Activated CD8-positive, alpha-beta memory T cell treated with anti-CD3 and anti-CD28 coated beads, Interleukin-2, amount 50 U/mL, for 1 hour (primary cell): ENCODE measurements around the gene EML1.

Experiments
- DNase-seq: peaks from one replicate; pipeline ENCODE4 v3.0.0-alpha.2; 2020; ENCODE audit errors: extremely low read depth

Gene EML1

GRCh38 chr14:99902925-99903324 is 109.7 kb downstream of the EML1 start:
- DNase-seq = no peak

- DNase-seq = no peak
Measured at GRCh38 chr14:99904506-99904905, 111.3 kb downstream of the EML1 start.

GRCh38 chr14:99905121-99905520 is 111.9 kb downstream of the EML1 start:
- DNase-seq = no peak

- no peak for DNase-seq
Measured at GRCh38 chr14:99907761-99908652, 114.8 kb downstream of the EML1 start.

- no peak for DNase-seq
Measured at GRCh38 chr14:99908653-99909250, 115.5 kb downstream of the EML1 start.

- DNase-seq = no peak
Measured at GRCh38 chr14:99909513-99910064, 116.4 kb downstream of the EML1 start.

DNA sequence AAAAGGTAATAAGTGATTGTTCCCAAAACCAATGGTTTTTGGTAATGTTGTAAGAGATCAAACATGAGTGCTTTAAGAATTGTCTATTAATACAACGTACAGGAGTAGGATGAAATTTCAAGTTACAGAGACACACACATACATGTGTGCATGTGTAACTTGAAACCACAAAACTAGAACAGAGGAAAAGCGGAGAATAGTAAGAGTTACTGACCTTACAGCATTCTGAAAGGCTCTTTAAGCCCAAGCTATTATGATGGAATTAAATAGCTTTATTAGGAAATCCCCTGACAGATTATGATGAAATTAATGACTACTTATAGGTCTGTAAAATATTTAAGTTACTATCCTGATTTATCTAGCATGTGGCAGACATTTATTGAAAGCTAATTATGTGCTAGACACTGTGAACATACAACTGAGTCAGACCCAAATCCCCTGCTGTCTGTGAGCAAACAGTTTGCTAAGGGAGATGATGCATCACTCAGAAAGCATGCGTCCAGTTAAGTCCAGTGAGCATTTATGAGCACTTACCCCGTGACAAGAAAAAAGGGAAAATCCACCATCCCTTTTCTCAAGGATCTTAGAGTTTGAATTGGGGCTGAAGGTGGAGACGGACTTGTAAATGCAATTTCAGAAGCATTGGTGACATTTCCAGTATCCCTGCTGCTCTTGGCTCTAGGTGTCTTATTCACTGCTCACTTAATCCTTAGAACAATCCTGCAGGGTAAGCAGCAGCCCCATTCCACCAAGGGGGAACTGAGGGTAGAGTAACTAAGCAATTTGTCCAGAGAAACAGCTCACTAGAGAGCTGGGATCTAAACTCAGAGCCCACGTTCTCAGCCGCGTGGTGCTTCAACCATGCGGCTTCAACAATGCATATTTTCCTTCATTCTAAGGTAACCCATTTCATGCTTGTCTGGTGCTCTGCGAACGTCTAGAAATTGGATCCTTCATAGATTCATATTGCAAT is 117.4 kb downstream of the EML1 start:
- no peak for DNase-seq

- no peak for DNase-seq
Measured at GRCh38 chr14:99915305-99916090, 122.3 kb downstream of the EML1 start.

DNA sequence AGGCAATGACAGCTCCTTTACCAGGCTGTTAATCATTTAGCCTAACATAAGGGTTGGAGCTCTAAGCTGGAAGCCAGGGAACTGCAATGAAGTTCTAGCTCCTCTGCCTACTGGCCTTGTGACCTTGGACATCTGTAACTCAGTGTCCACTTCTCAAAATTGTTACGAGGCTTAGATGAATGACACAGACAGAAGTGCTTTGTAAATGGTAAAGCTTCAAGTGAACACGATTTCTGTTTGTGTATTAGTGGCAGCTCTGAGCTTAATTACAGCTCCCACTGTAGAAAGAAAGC is 122.8 kb downstream of the EML1 start:
- no peak for DNase-seq

- no peak for DNase-seq
Measured at GRCh38 chr14:99918781-99919180, 125.6 kb downstream of the EML1 start.

- DNase-seq = no peak
Measured at GRCh38 chr14:99921425-99921824, 128.2 kb downstream of the EML1 start.

DNA sequence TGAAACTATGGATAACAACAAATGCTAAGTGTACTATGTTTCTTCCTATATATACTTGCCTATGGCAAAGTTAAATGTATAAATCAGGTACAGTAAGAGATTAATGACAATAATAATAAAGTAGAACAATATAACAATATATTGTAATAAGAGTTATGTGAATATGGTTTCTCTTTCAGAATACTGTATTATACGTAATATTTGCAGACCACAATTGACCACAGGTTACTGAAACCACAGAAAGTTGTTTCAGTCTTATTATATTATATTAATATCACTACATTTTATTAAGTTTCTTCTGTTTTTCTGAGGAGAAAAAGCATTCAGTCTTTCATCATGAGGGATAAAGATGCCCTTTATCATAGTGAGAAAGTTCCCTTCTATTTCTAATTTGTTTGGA is 131.2 kb downstream of the EML1 start:
- DNase-seq = no peak

DNA sequence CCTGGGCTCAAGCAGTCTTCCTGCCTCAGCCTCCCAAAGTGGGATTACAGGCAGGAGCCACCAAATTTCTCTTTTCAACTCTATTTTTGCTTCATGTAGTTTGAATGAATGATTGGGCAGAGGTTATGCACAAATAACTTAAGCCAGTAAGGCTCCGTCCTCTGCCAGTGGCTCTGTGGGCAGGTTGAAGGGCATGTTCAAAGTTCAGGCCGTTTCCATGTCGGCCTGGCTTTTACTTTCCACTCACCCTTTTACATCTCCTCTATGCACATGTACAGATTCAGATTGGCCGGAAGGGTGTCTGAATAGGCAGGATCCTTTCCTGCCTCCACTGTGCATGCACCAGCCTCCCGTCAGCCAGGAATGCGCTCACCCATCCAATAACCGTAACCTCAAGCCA is 132.3 kb downstream of the EML1 start:
- no peak for DNase-seq

DNA sequence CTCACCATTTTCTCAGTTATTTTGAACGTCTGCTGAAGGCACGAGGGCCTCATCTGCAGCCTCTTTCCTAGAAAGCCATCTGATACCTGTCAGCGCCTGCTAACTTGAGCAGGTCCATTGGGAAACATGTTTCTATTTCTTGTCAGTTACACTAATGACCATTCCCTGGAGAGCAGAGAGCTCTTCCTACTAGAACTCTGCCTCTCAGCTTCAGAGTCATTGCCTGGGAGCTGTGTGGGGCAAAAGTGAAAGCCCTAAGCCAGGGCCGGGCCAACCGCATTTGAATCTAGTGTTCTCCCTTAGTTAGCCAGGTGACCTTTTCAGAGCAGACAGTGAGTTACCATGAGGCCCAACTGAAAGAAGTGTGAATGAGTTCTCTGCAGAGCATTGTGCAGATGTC is 135.8 kb downstream of the EML1 start:
- DNase-seq = no peak

GRCh38 chr14:99929601-99930000 is 136.4 kb downstream of the EML1 start:
- no peak for DNase-seq

- no peak for DNase-seq
Measured at GRCh38 chr14:99930420-99931274, 137.4 kb downstream of the EML1 start.

- DNase-seq = no peak
Measured at GRCh38 chr14:99931308-99931707, 138.1 kb downstream of the EML1 start.

DNA sequence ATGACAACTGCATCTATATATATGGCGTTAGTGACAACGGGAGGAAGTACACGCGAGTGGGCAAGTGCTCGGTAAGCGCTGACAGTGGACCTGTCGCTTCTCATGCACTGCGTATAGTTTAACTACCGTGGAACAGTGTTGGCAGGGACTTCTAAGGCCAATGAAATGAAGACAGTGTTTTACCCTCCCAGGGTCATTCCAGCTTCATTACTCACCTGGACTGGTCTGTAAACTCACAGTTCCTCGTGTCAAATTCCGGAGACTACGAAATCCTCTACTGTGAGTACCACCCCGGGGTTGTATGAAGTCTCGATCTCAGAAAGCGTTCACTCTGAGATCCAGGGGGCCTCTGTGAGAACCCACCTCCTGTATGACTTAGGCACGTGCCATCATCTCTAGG is 142.8 kb downstream of the EML1 start:
- DNase-seq = no peak

- no peak for DNase-seq
Measured at GRCh38 chr14:99936738-99937474, 143.7 kb downstream of the EML1 start.
